ENCODE measurements around the gene NOXO1.

NOXO1 gene

DNA sequence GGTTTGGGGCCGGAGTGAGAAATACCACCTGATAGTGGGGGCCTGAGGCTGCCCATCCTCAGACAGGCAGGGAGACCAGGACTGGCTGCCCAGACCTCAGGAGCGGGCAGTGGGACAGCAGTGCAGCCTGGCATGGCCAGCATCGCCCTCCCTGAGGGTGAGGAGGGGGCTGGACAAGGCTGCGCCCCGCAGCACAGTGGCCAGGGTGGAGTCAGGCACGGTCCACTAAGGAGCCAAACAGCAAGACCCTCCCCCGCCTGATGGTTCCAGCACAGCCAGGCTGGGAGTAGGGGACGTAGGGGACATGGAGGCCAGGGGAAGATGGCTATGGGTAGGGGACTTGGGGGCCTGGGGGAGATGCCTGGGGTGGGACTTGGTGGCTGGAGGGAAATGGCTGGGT, 25.0 kb upstream of the NOXO1 start:
- Mint-ChIP-seq H3K36me3 (ENCODE audit: insufficient read depth) (peaks cover 13% of the 10 kb centered on the region), H3K4me1 (ENCODE audit: low read depth in 2 of 2) (peaks cover 46 to 48% of the 10 kb centered on the region in 2 donors)
- no peak for ATAC-seq (replicated peaks)

GRCh38 chr16:2005646-2006045, 24.4 kb upstream of the NOXO1 start:
- peaks cover 18% of the 10 kb centered on the region for H3K36me3 Mint-ChIP-seq (ENCODE audit: insufficient read depth)
- ATAC-seq (replicated peaks) (no peak), DNase-seq (no peak)
- peak overlapping the region in 1 of 2 donors; percentile 48 for H3K4me3 Mint-ChIP-seq
- peak overlapping the region; percentile 35 to 81 for H3K27ac Mint-ChIP-seq
- H3K4me1 Mint-ChIP-seq (ENCODE audit: low read depth in 2 of 2): peaks cover 46 to 48% of the 10 kb centered on the region in 2 donors
- H3K9me3 Mint-ChIP-seq: no peaks in the 10 kb centered on the region
- no peaks in the 10 kb centered on the region for H3K27me3 Mint-ChIP-seq

More for the DNA sequence above, 25.0 kb upstream of the NOXO1 start:
- H3K27me3 Mint-ChIP-seq: no peaks in the 10 kb centered on the region
- H3K4me3 Mint-ChIP-seq: peak overlapping the region in 1 of 2 donors; percentile 60
- peak overlapping the region in 1 of 2 donors; percentile 81 for H3K27ac Mint-ChIP-seq
- H3K9me3 Mint-ChIP-seq: no peaks in the 10 kb centered on the region
- DNase-seq: no peak

DNA sequence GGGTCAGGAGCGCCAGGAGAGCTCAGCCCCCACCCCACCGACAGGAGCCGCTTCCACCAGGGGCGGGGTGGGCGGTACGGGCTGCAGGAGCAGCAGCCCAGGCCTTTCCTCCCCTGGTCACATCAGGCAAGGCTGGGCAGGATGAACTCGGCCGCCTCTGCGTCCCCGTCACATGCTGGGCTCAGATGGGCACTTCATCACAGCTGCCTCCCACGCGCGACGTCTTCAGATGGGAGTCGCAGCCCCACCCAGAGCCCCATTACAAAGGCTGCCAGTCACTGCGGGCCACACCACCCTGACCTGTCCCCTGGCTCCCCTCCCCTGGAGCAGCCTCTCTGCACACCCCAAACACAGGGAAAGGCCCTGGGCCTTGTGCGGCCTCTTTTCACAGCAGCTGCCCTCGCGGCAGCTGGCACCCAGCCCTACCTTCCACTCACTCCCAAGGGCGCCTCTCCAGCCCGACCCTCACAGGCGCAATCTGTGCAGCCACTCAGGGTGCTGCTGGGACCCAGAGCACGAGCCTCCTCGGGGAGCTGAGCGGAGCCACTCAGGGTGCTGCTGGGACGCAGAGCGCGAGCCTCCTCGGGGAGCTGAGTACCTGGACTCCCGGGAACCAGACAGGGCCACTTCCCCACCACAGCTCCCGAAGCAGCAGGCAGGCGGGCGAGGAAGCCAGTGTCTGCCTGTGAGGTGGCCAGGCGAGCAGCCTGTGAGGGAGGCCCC, 23.7 kb upstream of the NOXO1 start:
- no peak for DNase-seq
- Mint-ChIP-seq H3K36me3 (ENCODE audit: insufficient read depth) (peaks cover 22% of the 10 kb centered on the region), H3K9me3 (no peaks in the 10 kb centered on the region), H3K4me3 (peak overlapping the region in 1 of 2 donors; percentile 70), H3K4me1 (ENCODE audit: low read depth in 2 of 2) (peaks cover 41 to 44% of the 10 kb centered on the region in 2 donors), H3K27me3 (no peaks in the 10 kb centered on the region), H3K27ac (peak overlapping the region in 1 of 2 donors; percentile 81)
- no peak for ATAC-seq (replicated peaks)

GRCh38 chr16:2003827-2004641, 22.8 kb upstream of the NOXO1 start:
- peak; percentile 90 for ATAC-seq (replicated peaks)
- Mint-ChIP-seq H3K9me3 (no peaks in the 10 kb centered on the region), H3K4me3 (no peak overlapping the region), H3K27ac (no peak overlapping the region), H3K4me1 (ENCODE audit: low read depth in 2 of 2) (peaks cover 40 to 43% of the 10 kb centered on the region in 2 donors), H3K36me3 (ENCODE audit: insufficient read depth) (peaks cover 22% of the 10 kb centered on the region), H3K27me3 (no peaks in the 10 kb centered on the region)
- DNase-seq: peak; percentile 82 to 86 (median 84)

DNA sequence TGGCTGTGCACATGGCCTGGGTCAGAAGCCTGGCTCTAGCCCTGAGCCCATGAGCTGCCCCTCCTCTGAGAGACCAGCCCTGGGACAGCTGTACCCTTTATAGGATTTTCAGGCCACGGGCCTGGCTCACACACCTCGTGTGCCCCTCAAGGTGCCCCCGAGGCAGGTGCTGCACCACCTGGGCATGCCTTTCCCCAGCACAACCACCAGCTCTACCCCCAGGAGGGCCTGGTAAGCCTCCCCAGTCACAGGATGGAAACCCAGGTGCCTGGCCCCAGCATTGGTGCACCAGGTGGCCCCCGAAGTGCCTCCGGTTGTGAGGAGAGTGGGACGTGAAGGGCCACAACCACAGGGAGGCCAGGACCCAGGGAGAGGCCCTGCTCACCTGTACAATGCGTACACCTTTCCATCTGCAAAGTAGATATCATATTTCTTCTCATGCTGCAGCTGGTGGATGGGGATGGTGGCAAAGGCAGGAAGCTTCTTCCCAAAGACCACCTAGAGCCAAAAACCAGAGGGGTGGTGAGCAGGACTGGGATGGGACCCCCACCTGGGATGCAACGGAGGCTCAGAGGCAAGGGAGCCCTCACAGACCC, 22.1 kb upstream of the NOXO1 start:
- Mint-ChIP-seq H3K27ac (no peak overlapping the region), H3K36me3 (ENCODE audit: insufficient read depth) (peaks cover 26% of the 10 kb centered on the region), H3K27me3 (no peaks in the 10 kb centered on the region), H3K9me3 (no peaks in the 10 kb centered on the region), H3K4me3 (no peak overlapping the region), H3K4me1 (ENCODE audit: low read depth in 2 of 2) (peaks cover 34 to 37% of the 10 kb centered on the region in 2 donors)
- DNase-seq: no peak
- ATAC-seq (replicated peaks): no peak

DNA sequence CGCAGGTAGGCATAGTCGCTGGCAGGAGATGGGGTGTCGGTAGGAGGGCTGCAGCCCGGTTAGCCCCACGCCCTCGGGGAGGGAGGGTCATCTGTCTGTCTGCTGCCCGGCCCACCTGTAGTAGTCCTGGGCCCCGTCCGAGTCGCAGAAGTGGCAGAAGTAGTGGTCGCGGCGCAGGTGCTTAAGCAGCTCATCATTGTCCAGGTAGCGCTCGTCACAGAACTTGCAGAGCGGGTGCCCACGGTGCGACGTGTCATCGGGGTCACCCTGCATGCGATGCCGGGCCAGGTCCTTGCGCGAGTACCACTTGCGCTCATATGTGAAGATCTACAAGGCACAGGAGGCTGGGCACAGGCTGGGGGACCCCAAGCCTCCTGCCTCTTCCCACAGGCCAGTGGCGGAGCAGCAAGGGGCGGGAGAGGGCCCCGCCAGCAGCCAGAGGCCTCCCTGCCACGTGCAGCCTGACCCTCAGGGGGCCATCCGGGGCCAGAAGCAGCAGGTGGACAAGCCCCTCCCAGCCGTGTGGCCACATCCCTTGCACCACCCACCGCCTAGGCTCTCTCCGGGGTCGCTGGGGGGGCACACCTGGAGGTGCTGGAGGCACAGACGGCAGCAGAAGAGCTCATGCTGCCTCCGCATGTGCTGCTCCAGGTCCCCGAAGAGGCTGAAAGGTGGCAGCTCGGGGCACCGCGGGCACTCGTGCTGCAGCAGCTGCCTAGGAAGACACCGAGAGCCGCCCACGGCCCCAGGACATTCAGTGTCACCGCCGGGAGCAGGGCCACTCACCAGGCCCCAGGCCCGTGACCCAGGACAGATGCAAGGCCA, 21.3 kb upstream of the NOXO1 start:
- Mint-ChIP-seq H3K27me3 (no peaks in the 10 kb centered on the region), H3K36me3 (ENCODE audit: insufficient read depth) (peaks cover 29% of the 10 kb centered on the region), H3K27ac (no peak overlapping the region), H3K4me3 (no peak overlapping the region), H3K4me1 (ENCODE audit: low read depth in 2 of 2) (peaks cover 27 to 30% of the 10 kb centered on the region in 2 donors), H3K9me3 (no peaks in the 10 kb centered on the region)
- no peak for ATAC-seq (replicated peaks)
- no peak for DNase-seq

GRCh38 chr16:2001456-2002355, 20.4 kb upstream of the NOXO1 start:
- H3K27ac Mint-ChIP-seq: no peak overlapping the region
- peaks cover 22 to 23% of the 10 kb centered on the region in 2 donors for H3K4me1 Mint-ChIP-seq (ENCODE audit: low read depth in 2 of 2)
- no peaks in the 10 kb centered on the region for H3K9me3 Mint-ChIP-seq
- H3K4me3 Mint-ChIP-seq: no peak overlapping the region
- no peaks in the 10 kb centered on the region for H3K27me3 Mint-ChIP-seq
- H3K36me3 Mint-ChIP-seq (ENCODE audit: insufficient read depth): peaks cover 30% of the 10 kb centered on the region
- ATAC-seq (replicated peaks): no peak
- DNase-seq: no peak

DNA sequence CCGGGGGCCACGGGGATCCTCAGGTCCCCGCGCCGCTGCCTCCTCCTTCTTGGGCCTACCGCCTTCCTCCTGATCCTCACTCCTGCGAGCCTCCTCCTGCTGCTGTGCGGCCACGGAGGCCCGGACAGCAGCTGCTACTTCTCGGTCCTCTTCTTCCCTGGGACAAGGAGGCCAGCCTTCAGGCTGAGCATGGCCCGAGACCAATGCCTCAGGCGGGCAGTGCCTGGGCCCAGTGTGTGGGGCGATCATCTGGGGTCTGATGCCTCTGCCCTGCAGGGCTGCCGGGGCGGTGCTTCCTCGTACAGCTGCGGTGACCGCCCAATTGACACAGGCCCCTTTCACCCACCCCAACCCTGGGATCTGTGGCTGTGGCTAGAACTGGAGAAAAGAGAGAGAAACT, 19.8 kb upstream of the NOXO1 start:
- Mint-ChIP-seq H3K36me3 (ENCODE audit: insufficient read depth) (peaks cover 30% of the 10 kb centered on the region), H3K27ac (peak overlapping the region in 1 of 2 donors; percentile 38), H3K4me1 (ENCODE audit: low read depth in 2 of 2) (peaks cover 16 to 17% of the 10 kb centered on the region in 2 donors), H3K9me3 (no peaks in the 10 kb centered on the region), H3K27me3 (no peaks in the 10 kb centered on the region), H3K4me3 (no peak overlapping the region)
- no peak for ATAC-seq (replicated peaks)
- DNase-seq: no peak

DNA sequence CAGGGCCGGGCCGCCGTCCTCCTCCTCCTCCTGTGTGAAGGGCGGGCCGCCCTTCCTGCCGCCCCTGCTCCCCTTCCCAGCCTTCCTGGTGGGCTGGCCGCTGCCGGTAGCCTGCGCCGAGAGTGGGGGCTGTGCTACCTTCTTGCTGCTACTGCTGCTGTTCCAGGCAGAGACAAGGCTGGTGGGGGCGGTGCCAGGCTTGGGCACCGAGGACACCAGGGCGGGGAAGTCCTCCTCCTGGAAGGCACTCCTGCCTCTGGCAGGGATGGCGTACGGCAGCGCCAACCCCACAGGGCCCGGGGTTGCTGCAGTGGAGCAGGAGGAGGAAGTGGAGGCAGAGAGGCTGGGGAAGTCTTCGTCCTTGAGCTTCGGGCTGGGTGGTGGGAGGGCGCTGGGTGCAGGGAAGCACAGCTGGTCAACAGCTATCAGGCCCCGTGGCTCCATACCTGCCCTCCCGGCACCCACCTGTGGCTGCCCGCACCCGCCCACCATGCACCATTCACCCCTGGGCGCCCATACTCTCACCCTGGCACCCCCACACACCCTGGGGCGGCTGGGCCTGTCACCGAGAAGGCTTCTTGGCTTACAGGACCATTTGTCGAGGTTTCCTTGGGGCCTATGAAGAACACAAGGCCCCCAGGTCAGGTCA, 18.7 kb upstream of the NOXO1 start:
- H3K36me3 Mint-ChIP-seq (ENCODE audit: insufficient read depth): peaks cover 30% of the 10 kb centered on the region
- peaks cover 9 to 11% of the 10 kb centered on the region in 2 donors for H3K4me1 Mint-ChIP-seq (ENCODE audit: low read depth in 2 of 2)
- DNase-seq (no peak), ATAC-seq (replicated peaks) (no peak)
- no peak overlapping the region for H3K4me3 Mint-ChIP-seq
- H3K27me3 Mint-ChIP-seq: no peaks in the 10 kb centered on the region
- H3K27ac Mint-ChIP-seq: no peak overlapping the region
- H3K9me3 Mint-ChIP-seq: no peaks in the 10 kb centered on the region

GRCh38 chr16:1998852-1999801, 17.9 kb upstream of the NOXO1 start:
- Mint-ChIP-seq H3K27me3 (no peaks in the 10 kb centered on the region), H3K36me3 (ENCODE audit: insufficient read depth) (peaks cover 30% of the 10 kb centered on the region)

DNA sequence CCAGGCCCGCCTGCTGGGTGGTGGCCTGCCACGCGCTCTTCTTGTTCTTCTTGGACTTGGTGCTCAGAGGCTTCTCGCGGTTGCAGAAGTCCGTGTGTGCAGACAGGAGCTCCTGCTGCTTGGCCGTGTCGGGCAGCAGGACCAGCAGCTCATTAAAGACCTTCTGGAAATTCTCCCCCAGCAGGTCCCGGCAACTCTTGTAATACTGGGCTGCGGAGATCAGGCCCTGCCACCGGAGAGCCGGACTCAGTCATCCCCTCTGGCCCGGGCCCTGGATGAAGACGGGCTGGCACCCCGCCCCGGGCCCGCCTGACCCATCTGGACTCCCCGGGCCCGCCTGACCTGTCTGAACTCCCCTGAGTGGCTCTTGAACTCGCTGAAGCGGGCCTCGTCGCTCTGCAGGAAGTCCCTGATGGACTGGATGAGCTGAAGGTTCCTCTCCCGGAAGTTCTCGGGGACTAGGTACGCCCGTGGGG, 17.1 kb upstream of the NOXO1 start:
- Mint-ChIP-seq H3K27ac (no peak overlapping the region), H3K4me3 (no peak overlapping the region), H3K4me1 (ENCODE audit: low read depth in 2 of 2) (peaks cover 0 to 3% of the 10 kb centered on the region in 2 donors), H3K9me3 (no peaks in the 10 kb centered on the region), H3K27me3 (no peaks in the 10 kb centered on the region), H3K36me3 (ENCODE audit: insufficient read depth) (peaks cover 34% of the 10 kb centered on the region)
- DNase-seq (no peak), ATAC-seq (replicated peaks) (no peak)

More at GRCh38 chr16:1998852-1999801, 17.9 kb upstream of the NOXO1 start:
- ATAC-seq (replicated peaks) (no peak), DNase-seq (no peak)
- Mint-ChIP-seq H3K4me1 (ENCODE audit: low read depth in 2 of 2) (peaks cover 3 to 6% of the 10 kb centered on the region in 2 donors), H3K4me3 (no peak overlapping the region), H3K27ac (no peak overlapping the region), H3K9me3 (no peaks in the 10 kb centered on the region)

All from effector memory CD8-positive, alpha-beta T cell (primary cell).